HG03060 (cell line): ENCODE results near the gene UAP1.

Source experiments
- ATAC-seq: cut with Tn5 transposase; IDR thresholded peaks from one replicate; pipeline ENCODE4 v1.9.1; 2021; ENCODE audit warnings: low read depth, moderate number of reproducible peaks; ENCODE audit not compliant: unreplicated experiment

Gene UAP1

GRCh38 chr1:162612606-162613400, 51.3 kb downstream of the UAP1 start:
- no peak for ATAC-seq

DNA sequence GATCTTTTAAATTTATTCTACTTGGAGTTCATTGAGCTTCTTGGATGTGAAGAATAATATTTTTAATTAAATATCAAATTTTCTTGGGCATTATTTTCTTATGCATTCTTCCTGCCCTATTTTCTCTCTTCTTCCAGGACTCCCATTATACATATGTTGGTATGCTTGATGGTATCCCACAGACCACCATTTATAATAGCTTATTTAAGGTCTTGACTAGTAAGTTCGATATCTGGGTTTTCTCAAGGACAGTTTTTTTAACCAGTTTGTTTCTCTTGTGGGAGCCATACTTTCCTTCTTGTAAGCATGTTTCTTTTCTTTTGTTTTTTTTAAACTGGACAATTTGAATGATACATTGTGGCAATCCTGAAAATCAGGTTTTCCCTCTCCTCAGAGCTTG, 55.3 kb downstream of the UAP1 start:
- ATAC-seq = no peak

- no peak for ATAC-seq
Measured at GRCh38 chr1:162617513-162617912, 56.0 kb downstream of the UAP1 start.

GRCh38 chr1:162619076-162619475, 57.6 kb downstream of the UAP1 start:
- no peak for ATAC-seq

DNA sequence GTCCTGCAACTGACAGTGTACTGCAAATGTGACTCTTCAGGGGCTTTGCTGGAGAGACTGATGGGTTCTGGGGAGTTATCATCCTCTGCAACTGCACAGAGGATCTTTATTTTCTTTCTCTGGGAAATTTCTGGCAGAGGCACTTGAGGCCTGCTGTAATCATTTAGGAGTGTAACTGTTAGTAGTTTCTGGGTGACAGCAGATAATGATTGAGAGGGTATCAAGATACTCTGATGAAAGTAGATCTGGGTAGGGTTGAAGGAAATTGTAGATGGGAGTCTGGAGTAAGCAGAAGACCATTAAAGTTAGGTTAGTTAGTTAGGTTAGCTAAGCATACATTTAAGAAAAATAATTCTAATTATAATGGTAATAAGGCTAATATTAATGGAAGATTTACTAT, 59.7 kb downstream of the UAP1 start:
- ATAC-seq = no peak

DNA sequence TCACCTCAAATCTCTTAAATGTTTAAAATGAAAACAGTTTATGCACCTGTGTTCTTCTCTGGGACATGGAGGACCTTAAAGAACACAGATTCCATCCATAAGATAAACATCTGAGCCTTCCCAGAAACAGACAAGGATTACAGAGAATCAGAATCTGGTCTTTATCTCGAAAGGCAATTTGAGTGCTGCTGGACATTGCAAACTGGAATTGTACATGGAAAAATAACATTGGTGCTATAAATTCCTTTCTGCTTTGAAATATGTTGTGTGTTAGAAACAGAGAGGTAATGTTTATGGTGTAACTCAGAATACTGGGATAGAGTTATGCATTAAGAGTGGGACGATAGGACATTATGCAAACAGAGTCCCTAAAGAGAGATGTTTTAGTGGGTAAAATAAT, 64.2 kb downstream of the UAP1 start:
- no peak for ATAC-seq

- ATAC-seq = no peak
Measured at GRCh38 chr1:162626094-162626493, 64.6 kb downstream of the UAP1 start.

DNA sequence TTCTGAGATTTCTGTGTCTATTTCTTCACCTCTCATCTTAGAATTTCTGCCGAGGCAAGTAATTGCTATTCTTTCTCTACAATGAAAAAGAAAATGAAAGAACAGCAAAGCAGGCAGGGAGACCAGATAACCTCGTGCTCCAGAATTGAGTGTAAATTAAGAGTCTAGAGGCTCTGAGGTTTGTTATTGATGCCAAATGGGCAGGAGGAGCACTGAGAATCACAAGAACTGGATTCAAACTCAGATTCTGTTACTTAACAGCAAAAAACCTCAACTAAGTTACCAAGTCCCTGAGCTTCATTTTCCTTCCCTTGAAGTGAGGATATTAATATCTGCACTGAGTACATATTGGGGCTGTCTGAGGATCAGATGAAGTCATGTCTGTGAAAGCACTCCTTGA, 65.2 kb downstream of the UAP1 start:
- no peak for ATAC-seq

GRCh38 chr1:162627662-162628296, 66.3 kb downstream of the UAP1 start:
- ATAC-seq = no peak

- ATAC-seq = no peak
Measured at GRCh38 chr1:162629077-162629627, 67.6 kb downstream of the UAP1 start.

- ATAC-seq = no peak
Measured at GRCh38 chr1:162629651-162630050, 68.1 kb downstream of the UAP1 start.

GRCh38 chr1:162631546-162632191, 70.1 kb downstream of the UAP1 start:
- ATAC-seq = no peak

- no peak for ATAC-seq
Measured at GRCh38 chr1:162632217-162632666, 70.7 kb downstream of the UAP1 start, which contains the start of gene DDR2. TSS of gene DDR2 (plus strand) at chr1:162632464. CDS start at chr1:162719064, 86,600 bp downstream.

DNA sequence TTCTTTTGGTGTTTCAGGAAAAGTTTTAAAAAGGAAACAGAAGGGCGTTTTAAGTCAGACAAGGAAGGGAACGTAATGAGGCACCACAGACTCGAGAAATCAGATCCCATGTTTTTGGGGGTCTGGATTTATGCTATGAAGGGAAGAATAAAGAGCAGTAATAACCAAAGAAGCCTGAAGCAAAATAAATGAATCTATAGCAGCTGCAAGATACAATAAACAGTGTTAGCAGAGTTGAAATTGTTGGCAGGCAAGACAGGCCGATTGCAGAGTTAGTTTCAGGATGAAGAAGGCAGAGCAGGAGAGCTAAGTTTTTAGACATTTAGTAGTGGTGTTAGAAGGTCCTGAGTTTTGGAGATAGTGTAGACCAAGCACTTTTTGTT, 71.2 kb downstream of the UAP1 start:
- ATAC-seq = no peak

DNA sequence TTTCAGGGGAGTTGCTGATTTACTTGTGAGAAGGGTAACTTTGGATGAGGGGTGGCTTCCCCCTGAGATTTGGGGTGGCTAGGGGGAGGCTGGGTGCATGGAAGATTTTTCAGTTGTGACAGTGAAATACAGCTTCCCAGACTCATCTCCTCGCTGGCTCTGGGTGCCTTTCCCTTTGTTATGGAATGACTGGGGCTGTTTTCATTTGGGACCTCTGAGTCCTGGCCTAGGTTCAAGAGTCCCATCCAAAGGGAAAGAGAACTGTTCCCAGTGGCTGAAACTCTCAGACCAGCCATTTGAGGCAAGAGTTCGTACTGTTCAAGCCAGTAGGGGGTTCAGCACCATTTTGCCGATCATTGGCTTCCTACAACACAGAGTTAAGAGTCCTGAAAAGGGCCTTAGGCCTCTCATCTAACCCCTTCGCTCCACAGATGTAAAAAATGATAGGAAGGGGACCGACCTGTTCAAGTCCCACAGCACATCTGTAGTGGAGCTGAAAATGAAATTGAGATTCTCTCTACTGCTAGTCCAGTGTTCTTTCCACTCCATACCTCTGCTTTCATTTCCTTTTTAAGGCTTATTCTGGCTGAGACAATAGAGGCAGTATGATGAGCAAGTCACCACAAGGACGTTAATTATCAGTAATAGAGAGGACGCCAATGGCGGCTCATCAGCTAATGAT, 71.7 kb downstream of the UAP1 start:
- ATAC-seq = no peak

GRCh38 chr1:162635418-162635817, 73.9 kb downstream of the UAP1 start:
- ATAC-seq = no peak

GRCh38 chr1:162639718-162640117, 78.2 kb downstream of the UAP1 start:
- no peak for ATAC-seq

DNA sequence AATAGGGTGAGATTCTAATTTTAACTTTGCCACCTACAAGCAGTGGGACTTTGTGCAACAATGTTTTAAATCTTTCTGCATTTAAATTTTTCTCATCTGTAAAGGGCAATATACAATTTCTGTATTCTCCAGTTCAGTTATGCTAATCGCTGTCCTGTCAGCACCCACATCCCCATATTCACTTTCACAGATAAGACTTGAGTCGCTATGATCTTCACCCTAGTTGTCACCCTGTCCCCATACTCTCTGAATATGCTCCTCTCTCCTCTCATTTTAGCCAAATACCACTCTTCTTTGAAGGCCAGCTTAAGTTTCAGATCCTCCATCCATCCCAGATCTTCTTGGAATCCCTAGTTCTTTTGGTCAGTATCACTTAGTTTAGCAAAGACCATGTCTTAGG, 79.6 kb downstream of the UAP1 start:
- ATAC-seq = no peak

DNA sequence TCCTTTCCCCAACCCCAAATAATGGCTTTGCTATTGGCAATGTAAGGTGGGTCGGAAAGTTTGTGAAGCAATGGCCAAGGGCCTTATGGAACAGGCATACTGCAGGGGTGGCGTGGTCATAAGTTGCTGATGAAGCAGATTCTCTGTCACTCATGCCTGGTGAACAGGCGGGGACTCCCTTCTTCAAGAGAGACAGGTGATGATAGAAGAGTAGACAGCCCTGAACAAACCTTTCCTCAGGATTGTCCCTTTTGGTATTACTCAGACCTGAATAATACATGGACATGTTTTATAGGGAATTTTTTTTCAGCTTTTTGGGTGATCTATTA, 83.4 kb downstream of the UAP1 start:
- ATAC-seq = no peak

- ATAC-seq = no peak
Measured at GRCh38 chr1:162645666-162646065, 84.1 kb downstream of the UAP1 start.

- ATAC-seq = no peak
Measured at GRCh38 chr1:162649583-162649982, 88.1 kb downstream of the UAP1 start.
